CD4-positive, alpha-beta T cell treated with Interferon alpha-2 for 1 hour (primary cell): ENCODE measurements around the gene C1QL4.
A peak's percentile ranks its signal among the peaks of the same experiment; 100 is the strongest.
"Not testable (repeated sequence)": the region's sequence is repeated elsewhere in the genome, so short reads cannot be mapped to it uniquely, and the experiment has no call there.

ENCODE experiments used
- DNase-seq, 2 donors: peaks; one replicate each; pipeline ENCODE4 v3.0.0-alpha.2; 2020 to 2022

C1QL4 gene

GRCh38 chr12:49333778-49334177, 3.2 kb downstream of the C1QL4 start:
- not testable (repeated sequence) for DNase-seq

- no peak for DNase-seq
Measured at GRCh38 chr12:49332891-49333371, 4.1 kb downstream of the C1QL4 start.

GRCh38 chr12:49332441-49332861, 4.5 kb downstream of the C1QL4 start:
- no peak for DNase-seq

GRCh38 chr12:49331380-49332222, 5.4 kb downstream of the C1QL4 start:
- DNase-seq = no peak

GRCh38 chr12:49330631-49331379, 6.2 kb downstream of the C1QL4 start:
- no peak for DNase-seq

- DNase-seq = no peak
Measured at GRCh38 chr12:49330032-49330619, 6.9 kb downstream of the C1QL4 start.

GRCh38 chr12:49328816-49329215, 8.2 kb downstream of the C1QL4 start:
- DNase-seq = no peak

- no peak for DNase-seq
Measured at GRCh38 chr12:49327887-49328286, 9.1 kb downstream of the C1QL4 start.

- no peak for DNase-seq
Measured at GRCh38 chr12:49327368-49327767, 9.6 kb downstream of the C1QL4 start.

- DNase-seq = no peak
Measured at GRCh38 chr12:49325606-49326005, 11.4 kb downstream of the C1QL4 start.

- no peak for DNase-seq
Measured at GRCh38 chr12:49323524-49324097, 13.4 kb downstream of the C1QL4 start.

- DNase-seq = peak; percentile 97 to 99
Measured at GRCh38 chr12:49322708-49323523, 14.1 kb downstream of the C1QL4 start, which contains the start of gene TROAP. Gene TROAP, plus strand, starts transcription at chr12:49323255. Its CDS starts 354 bp downstream, at chr12:49323609.

- DNase-seq = no peak
Measured at GRCh38 chr12:49322367-49322707, 14.7 kb downstream of the C1QL4 start.

- not testable (repeated sequence) for DNase-seq
Measured at GRCh38 chr12:49320411-49321103, 16.4 kb downstream of the C1QL4 start.

- DNase-seq = not testable (repeated sequence)
Measured at GRCh38 chr12:49317118-49317517, 19.9 kb downstream of the C1QL4 start.

GRCh38 chr12:49314811-49315210, 22.2 kb downstream of the C1QL4 start:
- DNase-seq = no peak

GRCh38 chr12:49310451-49311000, 26.5 kb downstream of the C1QL4 start:
- DNase-seq = not testable (repeated sequence)

- DNase-seq = no peak
Measured at GRCh38 chr12:49309386-49309785, 27.6 kb downstream of the C1QL4 start.

GRCh38 chr12:49305762-49306510, 31.1 kb downstream of the C1QL4 start:
- DNase-seq = no peak

- DNase-seq = no peak
Measured at GRCh38 chr12:49304161-49304560, 32.8 kb downstream of the C1QL4 start.
